HepG2 (cell line): ENCODE measurements around the gene MMP24OS. TPM values are rescaled to one million over a fixed set of nuclear protein-coding genes. Genes with fewer than 3 reads are reported as not detected.

Experiments
- CBFB ChIP-seq: sonication (generic); formaldehyde crosslinking; IDR thresholded peaks from 2 replicates; pipeline ENCODE4 v1.4.0; 2020; ENCODE audit warnings: missing genetic modification reagents
- ELF1 ChIP-seq: sonication (generic); formaldehyde crosslinking; IDR thresholded peaks from 2 replicates; pipeline ENCODE4 v1.4.0; 2020; ENCODE audit warnings: missing genetic modification reagents
- KDM4B ChIP-seq: sonication (generic); formaldehyde crosslinking; IDR thresholded peaks from 2 replicates; pipeline ENCODE4 v1.4.0; 2020; ENCODE audit warnings: missing genetic modification reagents
- ZKSCAN5 ChIP-seq: sonication (generic); formaldehyde crosslinking; IDR thresholded peaks from 2 replicates; pipeline ENCODE4 v1.5.1; 2020; ENCODE audit warnings: mild to moderate bottlenecking, missing genetic modification reagents
- ZNF124 ChIP-seq: sonication (generic); formaldehyde crosslinking; IDR thresholded peaks from 2 replicates; pipeline ENCODE4 v1.4.0; 2020; ENCODE audit warnings: missing genetic modification reagents
- ZNF253 ChIP-seq: sonication (generic); formaldehyde crosslinking; IDR thresholded peaks from 2 replicates; pipeline ENCODE4 v1.8.0; 2022; ENCODE audit warnings: mild to moderate bottlenecking, missing genetic modification reagents, borderline replicate concordance
- ZNF543 ChIP-seq: sonication (generic); formaldehyde crosslinking; IDR thresholded peaks from 2 replicates; pipeline ENCODE4 v1.4.0; 2020; ENCODE audit warnings: mild to moderate bottlenecking, missing genetic modification reagents
- ZNF766 ChIP-seq: sonication (generic); formaldehyde crosslinking; IDR thresholded peaks from 2 replicates; pipeline ENCODE4 v1.5.0; 2020; ENCODE audit warnings: missing genetic modification reagents, borderline replicate concordance
- ZNF879 ChIP-seq: sonication (generic); formaldehyde crosslinking; IDR thresholded peaks from 2 replicates; pipeline ENCODE4 v1.8.1; 2023; ENCODE audit warnings: missing genetic modification reagents
- polyA plus RNA-seq, 8 experiments: library from polyadenylated mRNA; depleted of rRNA in 3 of 8; stranded (reverse) in 7 of 8; unstranded in 1 of 8; fragments of >200 nt; fragmentation: Illumina TruSeq in 4 of 8; extraction: Trizol in 4 of 8; gene quantifications; 2 replicates each; pipeline versions ENCODE4 v1.2.1 to v1.2.3, GENCODE V29; 2011 to 2016; ENCODE audit warnings: low read depth in 4 of 8, missing spikeins in 1 of 8, mixed read lengths in 1 of 8; ENCODE audit not compliant: insufficient read depth in 1 of 8
- total RNA-seq, 5 experiments: library from RNA; depleted of rRNA; stranded (reverse); fragments of >200 nt; fragmentation: Illumina TruSeq; extraction: Trizol; gene quantifications; 2 replicates each; pipeline ENCODE4 v1.2.3, GENCODE V29; 2016; ENCODE audit warnings: low read depth in 1 of 5
- TF ChIP-seq, protein P1 (sequence below): sonication (generic); formaldehyde crosslinking; IDR thresholded peaks from 2 replicates; pipeline ENCODE4 v1.4.0; 2020; ENCODE audit warnings: missing genetic modification reagents, mild to moderate bottlenecking, borderline replicate concordance
- TF ChIP-seq, protein P2 (sequence below): sonication (generic); formaldehyde crosslinking; IDR thresholded peaks from 2 replicates; pipeline ENCODE4 v1.5.1; 2020; ENCODE audit warnings: mild to moderate bottlenecking, missing genetic modification reagents, moderate library complexity
- TF ChIP-seq, protein P3 (sequence below): IDR thresholded peaks from 2 replicates; pipeline ENCODE4 v1.6.1; 2016; ENCODE audit warnings: missing genetic modification reagents, missing compliant biosample characterization
- TF ChIP-seq, protein P4 (sequence below): sonication (generic); formaldehyde crosslinking; IDR thresholded peaks from 2 replicates; pipeline ENCODE4 v1.4.0; 2020; ENCODE audit warnings: missing genetic modification reagents
- TF ChIP-seq, protein P5 (sequence below): sonication (generic); formaldehyde crosslinking; IDR thresholded peaks from 2 replicates; pipeline ENCODE4 v1.5.1; 2020; ENCODE audit warnings: missing genetic modification reagents, mild to moderate bottlenecking, borderline replicate concordance
- TF ChIP-seq, protein P6 (sequence below): IDR thresholded peaks from 2 replicates; pipeline ENCODE4 v1.6.1; 2012; ENCODE audit warnings: low read depth, low read length, improper control_type of control experiment
- TF ChIP-seq, protein P7 (sequence below): sonication (generic); formaldehyde crosslinking; IDR thresholded peaks from 2 replicates; pipeline ENCODE4 v1.4.0; 2020; ENCODE audit warnings: missing genetic modification reagents

Gene MMP24OS
- total and polyA plus RNA-seq, 2 of the 13 experiments (the other 11 are each of a cell fraction or from before 2014, with no cell fraction given), result 6.0 to 8.5 TPM

DNA sequence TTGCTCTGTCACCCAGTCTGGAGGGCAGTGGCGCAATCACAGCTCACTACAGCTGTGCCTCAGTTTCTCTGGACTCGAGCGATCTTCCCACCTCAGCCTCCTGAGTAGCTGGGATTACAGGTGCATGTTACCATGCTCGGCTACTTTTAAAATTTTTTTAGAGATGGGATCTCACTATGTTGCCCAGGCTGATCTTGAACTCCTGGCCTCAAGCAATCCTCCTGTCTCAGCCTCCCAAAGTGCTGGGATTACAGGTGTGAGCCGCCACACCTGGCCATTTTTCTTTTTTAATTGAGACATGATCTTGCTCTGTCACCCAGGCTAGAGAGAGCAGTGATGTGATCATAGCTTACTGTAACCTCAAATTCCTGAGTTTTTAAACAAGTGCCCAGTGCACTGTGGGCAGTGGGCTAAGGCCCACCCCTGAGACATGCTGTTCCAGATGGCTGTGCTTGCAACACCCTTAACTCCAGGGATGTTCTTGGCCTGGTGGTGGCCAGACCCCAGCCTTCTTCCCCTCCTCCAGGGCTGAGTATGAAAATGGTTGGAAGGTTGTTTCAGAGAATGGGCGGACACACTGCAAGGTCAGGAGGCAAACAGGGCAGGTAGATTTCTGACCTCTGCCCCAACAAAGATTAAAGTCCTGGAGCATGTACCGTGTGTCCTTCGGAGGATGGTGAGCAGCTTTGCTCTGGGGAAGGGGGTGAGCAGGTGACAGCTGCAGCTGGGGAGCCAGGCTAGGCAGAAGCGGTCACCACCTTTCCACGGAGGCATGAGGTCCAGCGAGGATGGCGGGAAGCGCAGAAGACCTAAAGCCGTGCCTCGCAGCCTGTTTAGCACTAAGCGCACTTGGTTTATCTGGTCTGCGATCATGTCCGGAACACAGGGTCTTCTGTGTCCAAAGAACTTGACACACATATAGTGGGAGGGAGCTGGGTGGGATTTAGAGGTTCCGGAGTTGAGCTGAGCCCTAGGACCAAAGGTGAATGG, 15.7 kb upstream of the MMP24OS start (continued):
- TF ChIP-seq, protein P1, sequence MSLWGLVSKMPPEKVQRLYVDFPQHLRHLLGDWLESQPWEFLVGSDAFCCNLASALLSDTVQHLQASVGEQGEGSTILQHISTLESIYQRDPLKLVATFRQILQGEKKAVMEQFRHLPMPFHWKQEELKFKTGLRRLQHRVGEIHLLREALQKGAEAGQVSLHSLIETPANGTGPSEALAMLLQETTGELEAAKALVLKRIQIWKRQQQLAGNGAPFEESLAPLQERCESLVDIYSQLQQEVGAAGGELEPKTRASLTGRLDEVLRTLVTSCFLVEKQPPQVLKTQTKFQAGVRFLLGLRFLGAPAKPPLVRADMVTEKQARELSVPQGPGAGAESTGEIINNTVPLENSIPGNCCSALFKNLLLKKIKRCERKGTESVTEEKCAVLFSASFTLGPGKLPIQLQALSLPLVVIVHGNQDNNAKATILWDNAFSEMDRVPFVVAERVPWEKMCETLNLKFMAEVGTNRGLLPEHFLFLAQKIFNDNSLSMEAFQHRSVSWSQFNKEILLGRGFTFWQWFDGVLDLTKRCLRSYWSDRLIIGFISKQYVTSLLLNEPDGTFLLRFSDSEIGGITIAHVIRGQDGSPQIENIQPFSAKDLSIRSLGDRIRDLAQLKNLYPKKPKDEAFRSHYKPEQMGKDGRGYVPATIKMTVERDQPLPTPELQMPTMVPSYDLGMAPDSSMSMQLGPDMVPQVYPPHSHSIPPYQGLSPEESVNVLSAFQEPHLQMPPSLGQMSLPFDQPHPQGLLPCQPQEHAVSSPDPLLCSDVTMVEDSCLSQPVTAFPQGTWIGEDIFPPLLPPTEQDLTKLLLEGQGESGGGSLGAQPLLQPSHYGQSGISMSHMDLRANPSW (CRISPR knock-in tag), result no peak
- no peak for TF ChIP-seq ZKSCAN5
- TF ChIP-seq, protein P2, sequence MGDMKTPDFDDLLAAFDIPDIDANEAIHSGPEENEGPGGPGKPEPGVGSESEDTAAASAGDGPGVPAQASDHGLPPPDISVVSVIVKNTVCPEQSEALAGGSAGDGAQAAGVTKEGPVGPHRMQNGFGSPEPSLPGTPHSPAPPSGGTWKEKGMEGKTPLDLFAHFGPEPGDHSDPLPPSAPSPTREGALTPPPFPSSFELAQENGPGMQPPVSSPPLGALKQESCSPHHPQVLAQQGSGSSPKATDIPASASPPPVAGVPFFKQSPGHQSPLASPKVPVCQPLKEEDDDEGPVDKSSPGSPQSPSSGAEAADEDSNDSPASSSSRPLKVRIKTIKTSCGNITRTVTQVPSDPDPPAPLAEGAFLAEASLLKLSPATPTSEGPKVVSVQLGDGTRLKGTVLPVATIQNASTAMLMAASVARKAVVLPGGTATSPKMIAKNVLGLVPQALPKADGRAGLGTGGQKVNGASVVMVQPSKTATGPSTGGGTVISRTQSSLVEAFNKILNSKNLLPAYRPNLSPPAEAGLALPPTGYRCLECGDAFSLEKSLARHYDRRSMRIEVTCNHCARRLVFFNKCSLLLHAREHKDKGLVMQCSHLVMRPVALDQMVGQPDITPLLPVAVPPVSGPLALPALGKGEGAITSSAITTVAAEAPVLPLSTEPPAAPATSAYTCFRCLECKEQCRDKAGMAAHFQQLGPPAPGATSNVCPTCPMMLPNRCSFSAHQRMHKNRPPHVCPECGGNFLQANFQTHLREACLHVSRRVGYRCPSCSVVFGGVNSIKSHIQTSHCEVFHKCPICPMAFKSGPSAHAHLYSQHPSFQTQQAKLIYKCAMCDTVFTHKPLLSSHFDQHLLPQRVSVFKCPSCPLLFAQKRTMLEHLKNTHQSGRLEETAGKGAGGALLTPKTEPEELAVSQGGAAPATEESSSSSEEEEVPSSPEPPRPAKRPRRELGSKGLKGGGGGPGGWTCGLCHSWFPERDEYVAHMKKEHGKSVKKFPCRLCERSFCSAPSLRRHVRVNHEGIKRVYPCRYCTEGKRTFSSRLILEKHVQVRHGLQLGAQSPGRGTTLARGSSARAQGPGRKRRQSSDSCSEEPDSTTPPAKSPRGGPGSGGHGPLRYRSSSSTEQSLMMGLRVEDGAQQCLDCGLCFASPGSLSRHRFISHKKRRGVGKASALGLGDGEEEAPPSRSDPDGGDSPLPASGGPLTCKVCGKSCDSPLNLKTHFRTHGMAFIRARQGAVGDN, result peak; percentile 80
- TF ChIP-seq KDM4B, result no peak
- no peak for TF ChIP-seq ZNF543
- no peak for TF ChIP-seq CBFB (CRISPR knock-in tag)
- 0 out of 2 replicates have a peak, but pooled peaks have one; percentile 35 for TF ChIP-seq ZNF766
- TF ChIP-seq, protein P3, sequence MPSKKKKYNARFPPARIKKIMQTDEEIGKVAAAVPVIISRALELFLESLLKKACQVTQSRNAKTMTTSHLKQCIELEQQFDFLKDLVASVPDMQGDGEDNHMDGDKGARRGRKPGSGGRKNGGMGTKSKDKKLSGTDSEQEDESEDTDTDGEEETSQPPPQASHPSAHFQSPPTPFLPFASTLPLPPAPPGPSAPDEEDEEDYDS (CRISPR knock-in tag), result no peak
- TF ChIP-seq, protein P4, sequence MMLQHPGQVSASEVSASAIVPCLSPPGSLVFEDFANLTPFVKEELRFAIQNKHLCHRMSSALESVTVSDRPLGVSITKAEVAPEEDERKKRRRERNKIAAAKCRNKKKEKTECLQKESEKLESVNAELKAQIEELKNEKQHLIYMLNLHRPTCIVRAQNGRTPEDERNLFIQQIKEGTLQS (CRISPR knock-in tag), result no peak
- no peak for TF ChIP-seq ZNF124
- no peak for TF ChIP-seq ZNF253 (CRISPR knock-in tag)
- TF ChIP-seq ZNF879, result no peak
- TF ChIP-seq, protein P5, sequence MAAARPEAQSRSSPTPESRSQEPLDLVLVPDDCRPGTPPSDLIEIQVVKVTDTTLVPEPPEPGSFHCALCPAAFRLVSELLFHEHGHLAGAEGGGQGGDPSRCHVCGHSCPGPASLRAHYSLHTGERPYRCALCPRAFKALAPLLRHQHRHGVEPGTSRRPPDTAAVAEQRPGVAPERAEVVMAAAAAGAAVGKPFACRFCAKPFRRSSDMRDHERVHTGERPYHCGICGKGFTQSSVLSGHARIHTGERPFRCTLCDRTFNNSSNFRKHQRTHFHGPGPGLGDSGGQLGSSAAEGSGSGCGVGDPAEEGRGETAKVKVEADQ, result no peak
- TF ChIP-seq ELF1 (CRISPR knock-in tag), result no peak
- TF ChIP-seq, protein P6, sequence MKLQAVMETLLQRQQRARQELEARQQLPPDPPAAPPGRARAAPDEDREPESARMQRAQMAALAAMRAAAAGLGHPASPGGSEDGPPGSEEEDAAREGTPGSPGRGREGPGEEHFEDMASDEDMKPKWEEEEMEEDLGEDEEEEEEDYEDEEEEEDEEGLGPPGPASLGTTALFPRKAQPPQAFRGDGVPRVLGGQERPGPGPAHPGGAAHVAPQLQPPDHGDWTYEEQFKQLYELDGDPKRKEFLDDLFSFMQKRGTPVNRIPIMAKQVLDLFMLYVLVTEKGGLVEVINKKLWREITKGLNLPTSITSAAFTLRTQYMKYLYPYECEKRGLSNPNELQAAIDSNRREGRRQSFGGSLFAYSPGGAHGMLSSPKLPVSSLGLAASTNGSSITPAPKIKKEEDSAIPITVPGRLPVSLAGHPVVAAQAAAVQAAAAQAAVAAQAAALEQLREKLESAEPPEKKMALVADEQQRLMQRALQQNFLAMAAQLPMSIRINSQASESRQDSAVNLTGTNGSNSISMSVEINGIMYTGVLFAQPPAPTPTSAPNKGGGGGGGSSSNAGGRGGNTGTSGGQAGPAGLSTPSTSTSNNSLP, result no peak
- TF ChIP-seq, protein P7, sequence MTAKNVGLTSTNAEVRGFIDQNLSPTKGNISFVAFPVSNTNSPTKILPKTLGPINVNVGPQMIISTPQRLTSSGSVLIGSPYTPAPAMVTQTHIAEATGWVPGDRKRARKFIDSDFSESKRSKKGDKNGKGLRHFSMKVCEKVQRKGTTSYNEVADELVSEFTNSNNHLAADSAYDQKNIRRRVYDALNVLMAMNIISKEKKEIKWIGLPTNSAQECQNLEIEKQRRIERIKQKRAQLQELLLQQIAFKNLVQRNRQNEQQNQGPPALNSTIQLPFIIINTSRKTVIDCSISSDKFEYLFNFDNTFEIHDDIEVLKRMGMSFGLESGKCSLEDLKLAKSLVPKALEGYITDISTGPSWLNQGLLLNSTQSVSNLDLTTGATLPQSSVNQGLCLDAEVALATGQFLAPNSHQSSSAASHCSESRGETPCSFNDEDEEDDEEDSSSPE (CRISPR knock-in tag), result peak; percentile 39; the same call in 1 of the 2 replicates
